Central memory CD8-positive, alpha-beta T cell (primary cell): ENCODE data around the gene PHACTR1.

Experiments
- ATAC-seq: fragments of 150-1000 bp; cut with Tn5 transposase; replicated peaks from 2 replicates; pipeline ENCODE4 v1.10.0; 2022; ENCODE audit warnings: mild to moderate bottlenecking, moderate FRiP score, moderate number of reproducible peaks; ENCODE audit not compliant: poor library complexity, severe bottlenecking; ENCODE audit errors: extremely low read depth
- DNase-seq, 2 donors: peaks; one replicate each; pipeline ENCODE4 v3.0.0; 2021; ENCODE audit warnings: low spot score in 2 of 2
- H3K27ac Mint-ChIP-seq: one replicate; pipeline ENCODE4 v1.8.0; 2022; ENCODE audit warnings: low read depth, mild to moderate bottlenecking, moderate library complexity, mixed read lengths
- H3K27me3 Mint-ChIP-seq: one replicate; pipeline ENCODE4 v1.8.0; 2022; ENCODE audit warnings: mixed read lengths
- H3K36me3 Mint-ChIP-seq: one replicate; pipeline ENCODE4 v1.8.0; 2022; ENCODE audit warnings: mild to moderate bottlenecking, moderate library complexity, mixed read lengths; ENCODE audit not compliant: insufficient read depth
- H3K4me1 Mint-ChIP-seq: one replicate; pipeline ENCODE4 v1.8.0; 2022; ENCODE audit warnings: mixed read lengths
- H3K4me3 Mint-ChIP-seq: one replicate; pipeline ENCODE4 v1.8.0; 2022; ENCODE audit warnings: mild to moderate bottlenecking, moderate library complexity, mixed read lengths
- H3K9me3 Mint-ChIP-seq: one replicate; pipeline ENCODE4 v1.8.0; 2022; ENCODE audit warnings: mixed read lengths

PHACTR1 gene

DNA sequence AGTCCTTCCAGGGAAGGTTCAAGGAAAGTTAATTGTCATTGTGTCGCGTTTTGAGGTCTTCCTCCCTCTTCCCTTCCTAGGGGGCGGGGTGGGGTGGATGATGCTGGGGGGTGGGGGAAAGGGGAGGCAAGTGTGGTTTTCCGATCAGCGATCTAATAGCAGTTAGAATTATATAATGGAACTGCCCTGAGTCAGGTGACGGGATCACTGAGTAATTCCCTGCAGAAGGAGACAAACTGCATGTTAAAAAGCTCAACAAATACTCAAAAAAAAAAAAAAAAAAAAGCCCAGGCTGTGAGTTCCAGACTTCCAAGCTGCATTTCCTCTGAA lies 240.4 kb downstream of the PHACTR1 start:
- ATAC-seq: no peak
- Mint-ChIP-seq H3K4me1 (peaks cover 25% of the 10 kb centered on the region), H3K27ac (peak overlapping the region; percentile 22), H3K36me3 (peaks cover 3% of the 10 kb centered on the region), H3K27me3 (peaks cover 60% of the 10 kb centered on the region), H3K9me3 (no peaks in the 10 kb centered on the region), H3K4me3 (peak overlapping the region; percentile 85)
- no peak for DNase-seq

DNA sequence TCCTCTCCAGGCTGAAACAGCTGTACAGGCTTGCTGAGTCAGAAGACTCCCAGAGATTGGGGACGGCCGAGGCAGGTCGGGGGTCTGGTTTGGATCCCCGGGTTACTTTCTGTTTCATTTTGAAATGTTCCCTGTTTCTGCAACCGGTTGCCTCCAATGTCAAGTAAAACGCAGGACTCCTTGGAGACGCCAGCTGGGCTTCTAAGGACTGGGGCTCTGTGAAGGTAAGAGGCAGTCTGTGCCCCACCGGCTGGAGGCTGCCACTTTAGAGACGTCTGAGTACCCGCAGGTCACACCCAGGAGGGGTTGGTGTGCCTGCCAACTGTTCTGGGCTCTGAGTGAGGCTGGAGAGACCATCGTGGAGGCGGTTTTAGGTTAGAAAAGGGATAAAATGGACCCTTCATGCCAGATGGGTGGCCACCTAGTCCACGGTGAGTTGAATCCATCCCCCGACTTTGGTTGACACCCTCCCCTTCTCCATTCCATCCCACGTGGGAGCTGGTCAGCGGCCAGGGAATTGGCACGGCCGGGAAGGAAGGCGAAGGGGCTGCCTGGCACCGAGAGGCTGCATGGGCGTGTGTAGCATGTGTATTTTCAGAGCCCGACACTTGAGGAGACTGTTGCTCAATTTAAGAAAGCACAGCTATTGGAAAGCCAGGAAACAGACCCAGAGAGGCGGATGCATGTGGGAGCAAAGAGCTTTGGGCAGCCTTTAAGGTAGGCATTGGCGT lies 240.9 kb downstream of the PHACTR1 start:
- Mint-ChIP-seq H3K4me3 (peak overlapping the region; percentile 85), H3K27ac (peak overlapping the region; percentile 22), H3K27me3 (peaks cover 55% of the 10 kb centered on the region), H3K4me1 (peaks cover 25% of the 10 kb centered on the region), H3K9me3 (no peaks in the 10 kb centered on the region), H3K36me3 (peaks cover 3% of the 10 kb centered on the region)
- DNase-seq (peak in 1 of 2 donors; percentile 10), ATAC-seq (peak; percentile 19)

DNA sequence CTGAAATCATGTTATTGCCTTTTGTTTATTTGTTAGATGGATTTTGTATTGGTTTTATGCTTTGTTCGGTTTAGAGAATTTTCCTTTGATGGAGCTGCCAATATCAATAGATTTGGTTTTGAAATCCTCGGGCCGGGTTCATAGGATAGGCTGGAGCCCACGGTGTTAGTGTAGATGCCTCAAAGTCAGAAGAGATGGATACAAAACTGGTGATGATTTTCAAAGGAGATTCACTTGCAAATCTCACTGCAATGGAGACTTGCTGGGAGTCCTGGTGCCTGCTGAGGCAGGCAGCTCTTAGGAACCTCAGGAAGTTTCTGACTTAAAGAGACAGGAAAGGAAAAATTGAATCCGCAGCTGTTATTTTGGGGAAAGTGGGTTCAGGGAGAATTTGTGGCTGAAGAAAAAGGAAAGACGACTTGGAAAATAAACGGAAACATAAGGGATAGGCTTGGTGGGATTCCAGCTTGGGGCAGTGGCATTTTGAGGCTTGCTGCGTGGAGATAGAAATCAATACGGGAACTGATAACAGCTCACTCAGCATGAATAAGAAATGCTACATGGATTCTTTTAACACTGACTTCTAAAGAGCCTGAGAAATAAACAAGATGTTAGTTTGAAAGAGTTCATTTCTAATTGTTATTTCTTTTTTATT lies 241.6 kb downstream of the PHACTR1 start:
- H3K9me3 Mint-ChIP-seq: no peaks in the 10 kb centered on the region
- DNase-seq: no peak
- H3K4me1 Mint-ChIP-seq: peaks cover 25% of the 10 kb centered on the region
- H3K27ac Mint-ChIP-seq: no peak overlapping the region
- H3K4me3 Mint-ChIP-seq: peak overlapping the region; percentile 85
- no peak for ATAC-seq
- H3K27me3 Mint-ChIP-seq: peaks cover 51% of the 10 kb centered on the region
- H3K36me3 Mint-ChIP-seq: peaks cover 3% of the 10 kb centered on the region

GRCh38 chr6:12961761-12962160 lies 245.2 kb downstream of the PHACTR1 start:
- H3K27ac Mint-ChIP-seq: no peak overlapping the region
- ATAC-seq (no peak), DNase-seq (no peak)
- no peak overlapping the region for H3K4me3 Mint-ChIP-seq
- peaks cover 3% of the 10 kb centered on the region for H3K36me3 Mint-ChIP-seq
- H3K4me1 Mint-ChIP-seq: peaks cover 17% of the 10 kb centered on the region
- H3K9me3 Mint-ChIP-seq: no peaks in the 10 kb centered on the region
- peaks cover 43% of the 10 kb centered on the region for H3K27me3 Mint-ChIP-seq

DNA sequence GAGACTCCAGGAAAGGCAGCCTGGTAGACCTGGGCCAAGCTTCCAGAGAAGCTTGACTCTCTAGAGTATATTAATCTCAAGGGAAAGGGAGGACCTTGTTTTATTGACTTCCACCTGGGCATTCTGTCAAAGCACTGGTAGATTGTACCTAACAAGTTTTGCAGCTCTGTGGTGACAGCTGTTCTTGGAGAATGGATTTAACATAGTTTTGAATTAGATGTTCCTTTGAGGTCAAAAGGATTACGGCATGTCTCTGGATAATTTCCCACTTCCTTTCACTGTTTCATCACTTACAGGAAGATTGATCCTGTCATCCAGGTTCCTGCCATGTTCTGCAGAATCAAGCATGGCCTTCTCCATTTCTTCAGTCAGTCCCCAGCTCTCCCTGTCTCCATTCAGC lies 246.0 kb downstream of the PHACTR1 start:
- Mint-ChIP-seq H3K27ac (no peak overlapping the region), H3K27me3 (peaks cover 41% of the 10 kb centered on the region), H3K4me3 (no peak overlapping the region), H3K36me3 (peaks cover 2% of the 10 kb centered on the region), H3K4me1 (peaks cover 9% of the 10 kb centered on the region), H3K9me3 (no peaks in the 10 kb centered on the region)
- no peak for DNase-seq
- ATAC-seq: no peak

- peaks cover 41% of the 10 kb centered on the region for H3K27me3 Mint-ChIP-seq
- H3K4me3 Mint-ChIP-seq: no peak overlapping the region
- no peaks in the 10 kb centered on the region for H3K9me3 Mint-ChIP-seq
- no peaks in the 10 kb centered on the region for H3K36me3 Mint-ChIP-seq
- peaks cover 5% of the 10 kb centered on the region for H3K4me1 Mint-ChIP-seq
- no peak overlapping the region for H3K27ac Mint-ChIP-seq
- ATAC-seq (no peak), DNase-seq (no peak)
These were observed 246.4 kb downstream of the PHACTR1 start for GRCh38 chr6:12962987-12963386.

GRCh38 chr6:12963567-12963966 lies 247.0 kb downstream of the PHACTR1 start:
- Mint-ChIP-seq H3K4me1 (no peaks in the 10 kb centered on the region), H3K36me3 (no peaks in the 10 kb centered on the region), H3K9me3 (no peaks in the 10 kb centered on the region), H3K27me3 (peaks cover 41% of the 10 kb centered on the region), H3K27ac (no peak overlapping the region), H3K4me3 (no peak overlapping the region)
- ATAC-seq (no peak), DNase-seq (no peak)

DNA sequence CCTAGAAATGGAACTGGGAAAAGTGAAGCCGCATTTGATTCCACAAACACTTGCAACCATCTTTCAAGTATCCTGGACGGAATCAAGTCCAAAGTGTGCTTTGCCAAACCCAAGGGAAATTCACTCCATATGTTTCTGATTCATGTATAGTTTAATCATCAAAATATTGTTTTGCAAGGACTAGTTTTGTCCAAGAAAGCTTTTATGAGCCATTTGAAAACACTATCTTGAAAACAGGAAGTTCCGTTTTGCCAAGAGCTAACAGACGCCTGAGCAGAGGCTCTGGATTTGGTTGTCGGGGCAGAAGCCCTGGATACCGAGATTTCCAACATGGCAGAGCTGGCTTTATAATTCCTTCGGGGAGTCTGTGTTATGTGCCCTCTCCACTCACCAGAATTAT lies 251.1 kb downstream of the PHACTR1 start:
- peaks cover 62% of the 10 kb centered on the region for H3K27me3 Mint-ChIP-seq
- H3K27ac Mint-ChIP-seq: no peak overlapping the region
- H3K36me3 Mint-ChIP-seq: no peaks in the 10 kb centered on the region
- H3K4me3 Mint-ChIP-seq: no peak overlapping the region
- DNase-seq: no peak
- no peaks in the 10 kb centered on the region for H3K4me1 Mint-ChIP-seq
- H3K9me3 Mint-ChIP-seq: no peaks in the 10 kb centered on the region
- ATAC-seq: no peak

- H3K36me3 Mint-ChIP-seq: no peaks in the 10 kb centered on the region
- H3K27me3 Mint-ChIP-seq: peaks cover 65% of the 10 kb centered on the region
- no peak for DNase-seq
- H3K27ac Mint-ChIP-seq: no peak overlapping the region
- H3K9me3 Mint-ChIP-seq: no peaks in the 10 kb centered on the region
- no peak for ATAC-seq
- no peaks in the 10 kb centered on the region for H3K4me1 Mint-ChIP-seq
- H3K4me3 Mint-ChIP-seq: no peak overlapping the region
These were observed 251.7 kb downstream of the PHACTR1 start for GRCh38 chr6:12968290-12968689.

DNA sequence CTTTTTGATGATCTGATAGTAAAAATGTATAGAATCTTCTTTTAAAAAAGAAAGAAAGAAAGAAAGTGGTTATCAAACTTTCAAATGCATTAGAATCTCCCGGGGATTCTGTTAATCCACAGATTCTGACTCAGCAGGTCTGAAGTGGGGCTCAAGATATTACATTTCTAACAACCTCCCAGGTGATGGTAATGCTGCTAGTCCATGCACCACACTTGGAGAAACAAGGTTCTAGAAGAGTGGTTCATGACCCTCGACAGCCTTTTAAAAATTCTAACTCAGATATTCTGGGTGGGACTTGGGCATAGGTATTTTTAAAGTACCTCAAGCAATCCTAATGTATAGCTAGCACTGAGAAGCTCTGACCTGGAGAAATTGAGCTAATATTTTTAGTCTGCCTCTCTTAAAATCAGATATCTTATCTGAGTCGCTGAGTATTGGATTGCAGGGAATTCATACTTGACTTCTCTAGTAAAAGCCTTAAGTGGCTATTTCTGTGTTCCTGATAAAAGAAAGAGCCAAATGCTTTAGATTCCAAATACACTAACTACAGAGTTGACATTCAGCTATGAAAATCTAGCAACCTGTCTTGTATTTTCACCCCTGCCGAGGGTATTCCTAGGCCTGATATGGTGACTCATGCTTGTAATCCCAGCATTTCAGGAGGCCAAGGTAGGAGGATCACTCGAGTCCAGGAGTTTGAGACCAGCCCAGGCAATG lies 252.4 kb downstream of the PHACTR1 start:
- no peaks in the 10 kb centered on the region for H3K36me3 Mint-ChIP-seq
- H3K27me3 Mint-ChIP-seq: peaks cover 70% of the 10 kb centered on the region
- H3K9me3 Mint-ChIP-seq: no peaks in the 10 kb centered on the region
- H3K27ac Mint-ChIP-seq: no peak overlapping the region
- no peak overlapping the region for H3K4me3 Mint-ChIP-seq
- ATAC-seq: no peak
- DNase-seq: no peak
- H3K4me1 Mint-ChIP-seq: no peaks in the 10 kb centered on the region

DNA sequence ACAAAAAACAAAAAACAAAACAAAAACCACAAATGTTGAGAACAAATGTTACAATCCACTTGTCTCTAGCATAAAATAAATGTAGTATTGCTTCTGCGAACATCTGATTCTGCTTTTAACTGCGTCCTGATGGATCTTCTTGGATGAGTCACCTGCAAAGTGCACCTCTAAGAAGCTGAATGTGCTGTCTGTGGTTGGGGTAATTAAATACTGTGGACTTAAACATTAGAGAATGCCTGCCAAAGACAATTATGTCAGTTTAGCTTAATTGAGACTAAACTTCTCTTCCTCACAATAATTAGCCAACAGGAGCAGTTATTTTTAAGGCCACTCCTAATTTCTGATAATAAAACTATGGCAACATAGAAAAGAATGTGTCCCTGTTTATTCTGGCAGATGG lies 253.4 kb downstream of the PHACTR1 start:
- Mint-ChIP-seq H3K27ac (no peak overlapping the region), H3K4me1 (no peaks in the 10 kb centered on the region), H3K9me3 (no peaks in the 10 kb centered on the region), H3K36me3 (no peaks in the 10 kb centered on the region), H3K27me3 (peaks cover 75% of the 10 kb centered on the region), H3K4me3 (no peak overlapping the region)
- no peak for DNase-seq
- no peak for ATAC-seq

DNA sequence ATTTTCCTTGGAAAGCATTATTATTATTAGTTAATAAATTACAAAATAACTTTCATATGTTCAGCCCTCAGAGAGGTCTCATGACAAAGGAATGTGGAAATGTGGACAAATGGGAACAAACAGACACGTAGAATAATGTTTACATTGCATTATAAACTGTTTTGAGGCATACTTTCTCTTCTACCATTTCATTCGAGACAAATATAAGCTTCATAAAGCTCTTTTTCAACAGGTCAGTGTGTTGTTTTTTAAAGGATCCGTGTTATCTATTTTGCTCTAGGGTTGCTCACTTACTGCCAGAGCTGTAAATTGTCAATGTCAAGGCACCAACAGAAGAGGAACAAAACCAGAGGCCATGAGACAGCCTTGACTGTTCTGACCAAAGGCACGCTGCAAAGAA lies 256.8 kb downstream of the PHACTR1 start:
- H3K27ac Mint-ChIP-seq: no peak overlapping the region
- no peak overlapping the region for H3K4me3 Mint-ChIP-seq
- DNase-seq (no peak), ATAC-seq (no peak)
- no peaks in the 10 kb centered on the region for H3K4me1 Mint-ChIP-seq
- H3K9me3 Mint-ChIP-seq: no peaks in the 10 kb centered on the region
- no peaks in the 10 kb centered on the region for H3K36me3 Mint-ChIP-seq
- H3K27me3 Mint-ChIP-seq: peaks cover 58% of the 10 kb centered on the region

DNA sequence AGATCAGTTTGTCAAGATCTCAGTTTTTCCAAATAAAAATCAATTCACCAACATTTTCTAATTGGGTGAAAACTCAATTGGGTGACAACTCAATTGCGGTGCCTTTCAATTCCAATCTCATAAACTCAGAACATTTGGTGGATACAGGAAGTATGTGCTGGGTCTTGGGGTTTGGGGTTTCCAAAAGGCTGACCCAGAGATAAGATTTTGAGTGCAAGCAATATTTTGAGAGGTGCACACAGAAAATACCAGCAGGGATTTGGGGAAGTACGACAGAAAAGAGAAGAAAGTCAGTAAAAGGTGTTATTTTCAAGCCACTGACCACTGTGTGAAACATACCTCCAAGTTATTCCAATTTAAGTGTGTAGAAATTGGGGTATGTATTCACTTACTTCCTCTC lies 258.0 kb downstream of the PHACTR1 start:
- peaks cover 48% of the 10 kb centered on the region for H3K27me3 Mint-ChIP-seq
- H3K9me3 Mint-ChIP-seq: no peaks in the 10 kb centered on the region
- ATAC-seq (no peak), DNase-seq (no peak)
- no peaks in the 10 kb centered on the region for H3K36me3 Mint-ChIP-seq
- no peak overlapping the region for H3K4me3 Mint-ChIP-seq
- no peak overlapping the region for H3K27ac Mint-ChIP-seq
- H3K4me1 Mint-ChIP-seq: no peaks in the 10 kb centered on the region
